GM21529 (cell line): ENCODE results near the gene KRT86.

ENCODE experiments used
- ATAC-seq: cut with Tn5 transposase; IDR thresholded peaks from one replicate; pipeline ENCODE4 v1.9.1; 2021; ENCODE audit not compliant: unreplicated experiment

The KRT86 gene

DNA sequence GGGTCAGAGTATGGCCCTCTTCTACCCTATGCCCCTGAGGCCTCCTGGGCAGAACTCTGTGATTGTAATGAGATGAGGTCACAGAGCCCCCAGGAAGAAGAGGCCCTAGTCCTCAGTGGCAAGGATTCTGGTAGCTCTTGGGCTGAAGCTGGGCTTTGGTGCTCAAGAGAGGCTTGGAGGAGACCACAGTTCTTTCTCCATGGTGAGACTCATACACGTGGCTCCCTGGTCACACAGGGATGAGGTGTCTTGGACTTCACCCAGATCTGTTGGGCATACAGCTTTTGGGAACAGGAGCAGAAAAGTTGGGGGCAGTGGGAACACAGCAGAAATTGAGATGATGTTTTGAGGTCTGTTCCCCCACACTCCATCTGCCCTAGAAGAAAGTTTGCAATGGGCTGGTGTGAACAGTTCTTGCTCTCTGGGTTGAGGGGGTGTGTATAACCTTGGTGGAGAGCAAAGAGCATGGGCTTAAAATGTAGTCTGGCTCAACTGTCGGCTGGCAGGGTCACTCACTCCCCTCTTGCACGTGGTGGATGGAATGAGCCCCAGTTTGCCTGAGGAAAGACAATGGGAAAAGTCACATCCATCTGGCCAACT lies at the start of gene KRT86:
Gene KRT86, plus strand, starts transcription at position 125 of the 600 bp plus-strand sequence. CDS start 27,272 bp downstream, outside the sequence.
- ATAC-seq = no peak

- ATAC-seq = no peak
Observed at GRCh38 chr12:52225752-52226151, 48.7 kb upstream of the KRT86 start.

- no peak for ATAC-seq
Observed at GRCh38 chr12:52226446-52226845, 48.0 kb upstream of the KRT86 start.

GRCh38 chr12:52227606-52228166 lies 46.8 kb upstream of the KRT86 start:
- ATAC-seq = no peak

DNA sequence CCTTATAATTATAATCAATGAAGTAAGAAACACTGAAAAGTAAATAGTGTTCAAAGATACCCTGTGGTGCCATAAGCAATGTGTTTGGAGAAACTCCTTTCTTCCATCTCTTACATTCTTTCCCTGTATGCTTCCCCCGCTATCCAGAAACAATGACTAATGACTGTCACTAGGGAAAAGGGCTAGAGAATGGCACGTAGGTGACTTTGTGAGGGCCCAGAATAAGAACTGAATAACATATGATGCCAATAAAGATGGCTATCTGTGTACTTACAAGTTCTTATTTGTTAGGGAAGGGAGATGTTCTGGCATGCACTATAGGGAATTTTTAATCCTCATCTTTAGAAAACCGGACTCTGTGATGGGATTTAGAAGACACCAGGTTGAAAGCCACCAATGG lies 46.1 kb upstream of the KRT86 start:
- no peak for ATAC-seq

DNA sequence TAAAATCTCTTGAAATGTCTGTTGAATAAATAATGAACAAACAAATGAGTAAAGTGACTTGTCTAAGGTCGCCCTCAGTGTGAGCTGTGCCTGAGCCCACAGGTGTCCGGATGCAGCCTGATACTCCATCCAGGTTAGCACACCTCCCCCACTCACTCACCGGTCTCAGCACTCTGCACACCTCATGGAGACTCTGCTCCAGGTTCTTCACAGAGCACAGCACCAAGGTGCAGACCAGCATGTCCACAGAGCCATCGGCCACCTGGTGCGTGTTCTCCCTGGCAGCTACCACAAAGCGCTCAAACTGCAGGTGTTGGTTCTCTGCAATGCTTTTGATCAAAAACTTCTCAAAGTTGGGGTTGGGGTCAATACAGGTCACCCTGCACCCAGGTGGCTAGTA lies 45.5 kb upstream of the KRT86 start:
- ATAC-seq = no peak

DNA sequence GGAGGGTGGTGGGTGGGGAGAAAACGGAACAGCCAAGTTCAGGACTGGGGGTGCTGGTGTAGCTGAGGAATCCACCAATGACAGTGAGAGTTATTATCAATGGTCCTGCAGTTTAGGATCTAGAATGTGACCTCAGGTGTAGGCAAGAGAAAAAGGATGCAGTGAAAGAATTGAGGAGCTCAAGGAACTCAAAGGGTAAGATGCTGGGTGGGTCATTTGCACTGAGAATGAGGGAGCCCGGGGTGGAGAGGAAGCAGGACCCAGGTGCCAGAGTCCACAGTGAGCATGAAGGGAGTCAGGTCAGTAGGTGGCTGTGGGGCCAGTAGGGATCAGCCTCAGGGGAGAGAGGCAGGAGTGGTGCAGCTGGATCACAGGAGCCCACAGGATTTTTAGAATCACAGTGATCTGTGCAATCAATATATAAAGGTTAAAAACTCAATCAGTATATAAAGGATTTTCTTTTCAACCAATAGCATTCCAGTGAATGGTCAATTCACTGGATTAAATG lies 44.6 kb upstream of the KRT86 start:
- no peak for ATAC-seq

DNA sequence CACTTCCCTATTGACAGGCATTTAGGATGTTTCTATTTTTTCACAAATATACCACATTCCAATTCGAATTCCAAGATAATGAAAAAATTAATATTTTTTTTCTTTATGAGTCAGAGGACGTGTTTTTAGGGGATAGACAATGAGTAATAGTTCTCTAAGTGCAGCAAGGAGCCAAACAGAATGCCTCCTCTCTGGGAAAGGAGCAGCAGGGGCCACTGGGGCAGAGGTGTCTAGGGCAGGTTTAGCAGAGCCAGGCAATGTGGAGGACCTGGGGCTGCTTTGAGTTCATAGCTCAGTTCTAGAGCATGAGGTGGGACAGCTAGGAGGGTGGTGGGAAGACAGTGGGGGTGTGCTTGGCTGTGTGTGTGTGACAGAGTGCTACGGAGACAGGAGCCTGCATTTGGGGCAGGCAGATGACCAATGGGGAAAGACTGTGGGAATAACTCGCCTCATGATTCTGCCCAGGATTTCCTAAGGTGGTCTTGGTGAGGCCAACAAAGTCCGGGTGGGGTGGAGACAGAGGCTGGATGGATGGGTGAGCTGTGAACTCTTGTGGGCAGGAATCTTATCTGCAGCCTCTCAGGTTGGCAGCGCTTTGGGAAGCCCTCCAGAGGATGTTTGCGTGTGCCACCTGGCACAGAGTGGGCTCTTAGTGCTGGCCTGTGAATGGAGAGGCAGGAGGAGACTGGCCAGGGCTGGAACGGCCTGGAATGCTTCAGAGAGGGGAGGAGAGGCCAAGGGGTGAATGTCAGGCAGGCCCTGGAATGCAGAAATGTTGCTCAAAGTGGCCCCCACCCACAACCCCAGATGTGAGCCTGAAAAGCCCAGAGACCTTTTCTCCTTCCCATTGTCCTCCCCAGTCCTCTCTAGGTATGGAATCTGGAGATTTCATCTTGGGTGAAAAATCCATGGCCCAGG lies 43.8 kb upstream of the KRT86 start:
- ATAC-seq = no peak

- ATAC-seq = no peak
Observed at GRCh38 chr12:52231305-52232202, 42.9 kb upstream of the KRT86 start.

- ATAC-seq = no peak
Observed at GRCh38 chr12:52232203-52232673, 42.2 kb upstream of the KRT86 start.

DNA sequence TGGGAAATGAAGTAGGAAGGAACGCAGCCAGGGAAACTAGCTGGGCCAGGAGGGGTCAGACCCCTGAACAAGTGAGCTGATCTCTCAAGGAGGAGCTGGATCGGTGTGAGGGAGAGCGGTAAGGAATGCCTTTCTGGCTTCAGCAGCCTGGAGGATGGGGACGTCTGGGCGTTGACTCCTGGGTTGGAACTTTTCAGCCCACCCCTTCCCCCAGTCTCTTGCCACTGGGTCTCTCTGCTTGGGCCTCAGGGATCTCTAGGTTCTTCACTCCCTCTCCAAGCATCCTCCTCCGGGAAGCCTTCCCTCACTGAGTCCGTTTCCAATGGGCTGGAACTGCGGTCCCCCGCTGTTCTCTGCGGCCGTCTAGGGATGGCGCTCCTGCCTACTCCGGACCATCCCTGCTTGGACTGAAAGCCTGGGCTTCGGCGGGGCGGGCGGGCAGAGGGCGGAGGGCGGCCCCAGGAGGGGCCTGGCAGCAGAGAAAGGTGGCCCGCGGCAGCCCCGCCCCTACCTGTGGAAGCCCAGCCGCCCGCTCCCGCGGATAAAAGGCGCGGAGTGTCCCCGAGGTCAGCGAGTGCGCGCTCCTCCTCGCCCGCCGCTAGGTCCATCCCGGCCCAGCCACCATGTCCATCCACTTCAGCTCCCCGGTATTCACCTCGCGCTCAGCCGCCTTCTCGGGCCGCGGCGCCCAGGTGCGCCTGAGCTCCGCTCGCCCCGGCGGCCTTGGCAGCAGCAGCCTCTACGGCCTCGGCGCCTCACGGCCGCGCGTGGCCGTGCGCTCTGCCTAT lies 41.6 kb upstream of the KRT86 start, which contains the start of gene KRT7:
Gene KRT7, plus strand, starts transcription at position 570 of the 788 bp plus-strand sequence. Its CDS starts 54 bp downstream, at position 624.
- no peak for ATAC-seq

DNA sequence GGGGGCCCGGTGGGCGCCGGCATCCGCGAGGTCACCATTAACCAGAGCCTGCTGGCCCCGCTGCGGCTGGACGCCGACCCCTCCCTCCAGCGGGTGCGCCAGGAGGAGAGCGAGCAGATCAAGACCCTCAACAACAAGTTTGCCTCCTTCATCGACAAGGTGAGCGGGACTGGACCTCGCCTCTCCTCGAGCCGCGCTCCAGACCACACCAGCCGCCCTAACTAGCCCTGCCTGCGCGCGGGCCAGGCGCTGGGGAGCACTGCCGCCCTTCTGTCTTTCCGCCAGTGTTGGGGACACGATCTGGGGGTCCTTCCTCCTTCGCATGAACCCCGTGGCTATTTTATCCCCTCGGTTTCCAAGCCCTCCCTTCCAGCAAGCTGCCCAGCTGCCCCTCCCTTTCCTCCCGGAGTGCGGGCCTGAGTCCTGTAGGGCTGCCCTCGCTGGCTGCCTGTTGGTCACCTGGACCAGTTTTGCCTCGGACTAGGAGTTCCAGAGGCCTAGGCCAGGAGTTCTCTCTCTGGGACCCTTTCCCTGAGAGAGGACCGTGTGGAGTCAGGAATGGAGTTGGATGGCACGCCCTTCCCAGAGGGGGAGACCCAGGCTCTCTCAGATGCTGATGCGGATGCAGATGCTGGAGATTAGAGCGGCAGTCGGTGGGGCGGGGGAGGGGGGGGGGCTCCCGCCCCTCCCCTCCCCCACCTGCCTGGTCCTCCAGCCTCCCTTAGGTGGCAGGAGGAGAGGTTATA lies 40.8 kb upstream of the KRT86 start:
- no peak for ATAC-seq

DNA sequence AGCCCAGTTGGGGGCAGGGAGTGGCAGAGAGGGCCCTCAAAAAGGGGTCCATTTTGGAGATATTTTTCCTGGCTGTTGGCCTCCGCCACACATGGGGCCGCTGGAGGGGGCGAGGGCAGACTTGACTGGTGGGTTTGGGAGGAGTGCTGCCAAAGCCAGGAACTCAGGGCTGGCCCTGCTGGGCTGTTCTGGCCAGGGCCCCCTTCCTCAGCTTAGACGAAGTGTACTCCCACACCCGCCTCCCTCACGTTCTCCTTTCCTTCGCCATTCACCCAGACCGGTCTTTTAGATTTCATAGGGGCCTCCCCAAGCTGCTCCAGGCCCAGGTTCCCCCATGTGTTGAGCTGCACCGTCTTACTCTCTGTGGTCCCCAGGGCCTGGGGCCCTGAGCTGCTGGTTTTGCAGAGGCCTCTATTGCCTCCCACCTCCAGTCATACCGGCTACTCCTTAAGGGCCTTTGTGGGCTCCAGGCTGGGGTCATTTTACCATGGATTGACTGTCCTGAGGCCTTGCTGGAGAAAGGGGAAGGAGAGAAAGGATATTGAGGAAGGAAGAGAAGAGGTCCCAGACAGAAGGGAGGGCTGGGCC lies 40.1 kb upstream of the KRT86 start:
- no peak for ATAC-seq

- ATAC-seq = no peak
Observed at GRCh38 chr12:52235001-52235764, 39.3 kb upstream of the KRT86 start.

- no peak for ATAC-seq
Observed at GRCh38 chr12:52235822-52236361, 38.6 kb upstream of the KRT86 start.

DNA sequence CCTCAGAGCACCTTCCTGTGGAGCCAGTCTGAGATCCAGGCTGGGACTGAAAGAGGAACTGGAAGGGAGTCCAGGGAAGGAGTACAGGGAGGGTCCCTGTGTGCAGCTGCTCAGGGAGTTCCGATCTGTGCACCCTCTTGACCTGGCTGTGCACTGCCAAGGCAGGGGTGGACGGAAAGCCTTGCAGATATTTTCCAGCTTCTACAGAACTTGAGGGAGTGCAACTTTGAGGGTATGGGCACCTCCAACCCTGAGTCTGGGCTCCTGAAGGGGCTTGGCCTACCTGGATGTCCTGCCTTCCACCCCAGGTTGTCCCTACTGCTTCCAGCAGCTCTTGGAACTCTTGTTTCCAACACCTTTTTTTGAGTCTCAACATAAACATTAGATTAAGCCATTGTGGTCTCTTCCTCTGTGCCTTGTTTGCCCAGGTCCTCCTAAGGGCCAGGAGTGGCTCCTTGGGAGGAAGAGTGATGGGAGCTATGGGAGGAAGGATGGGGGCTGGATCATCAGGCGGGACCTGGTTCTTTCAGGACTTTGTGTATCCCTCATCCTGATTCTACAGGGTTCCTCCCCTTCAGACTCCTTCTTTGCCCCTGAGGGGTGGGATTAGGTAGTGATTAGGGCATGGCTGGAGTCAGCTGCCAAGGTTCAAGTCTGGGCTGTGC lies 37.9 kb upstream of the KRT86 start:
- ATAC-seq = no peak

GRCh38 chr12:52238207-52238840 lies 36.1 kb upstream of the KRT86 start:
- ATAC-seq = no peak
